GM23338 (cell line): Measurements from ENCODE around the gene BCCIP.

ENCODE experiments used
- CREB1 ChIP-seq: fragments of 250-450 bp; sonication (Bioruptor Pico); IDR thresholded peaks from 2 replicates; pipeline ENCODE4 v1.5.0; 2020; ENCODE audit warnings: low read depth, mild to moderate bottlenecking, moderate library complexity
- EZH2 ChIP-seq: fragments of 200-600 bp; sonication (generic); IDR thresholded peaks from one replicate; pipeline ENCODE4 v1.8.0; 2017; ENCODE audit warnings: antibody characterized with exemption, mild to moderate bottlenecking, low read depth; ENCODE audit not compliant: unreplicated experiment
- EZH2phosphoT487 ChIP-seq: fragments of 200-600 bp; sonication (generic); IDR thresholded peaks from one replicate; pipeline ENCODE4 v1.8.1; 2018; ENCODE audit warnings: antibody characterized with exemption; ENCODE audit not compliant: unreplicated experiment
- JUNB ChIP-seq: IDR thresholded peaks from one replicate; pipeline ENCODE4 v1.6.1; 2016; ENCODE audit warnings: antibody characterized with exemption; ENCODE audit not compliant: unreplicated experiment
- POLR2AphosphoS5 ChIP-seq: IDR thresholded peaks from 2 replicates; pipeline ENCODE4 v1.6.1; 2016; ENCODE audit warnings: antibody characterized with exemption, low read depth
- ZNF114 ChIP-seq: fragments of 250-450 bp; sonication (Bioruptor Pico); IDR thresholded peaks from 2 replicates; pipeline ENCODE4 v1.5.0; 2020; ENCODE audit warnings: mild to moderate bottlenecking, moderate library complexity
- TF ChIP-seq, protein P1 (sequence below), 2 experiments: fragments of 200-600 bp in 1 of 2; sonication (generic) in 1 of 2; conservative IDR thresholded peaks; 2 replicates each; pipeline versions ENCODE4 v1.5.1 to v1.6.1; 2016 to 2017; ENCODE audit warnings: antibody characterized with exemption in 2 of 2, low read depth in 2 of 2, mild to moderate bottlenecking in 2 of 2, moderate library complexity in 1 of 2
- TF ChIP-seq, protein P2 (sequence below): IDR thresholded peaks from one replicate; pipeline ENCODE4 v1.6.1; 2018; ENCODE audit warnings: antibody characterized with exemption; ENCODE audit not compliant: unreplicated experiment
- TF ChIP-seq, protein P3 (sequence below): IDR thresholded peaks from 2 replicates; pipeline ENCODE4 v1.6.1; 2016; ENCODE audit warnings: antibody characterized with exemption
- TF ChIP-seq, protein P4 (sequence below): fragments of 250-450 bp; sonication (Bioruptor Pico); IDR thresholded peaks from 2 replicates; pipeline ENCODE4 v1.5.0; 2020; ENCODE audit warnings: mild to moderate bottlenecking, moderate library complexity

DNA sequence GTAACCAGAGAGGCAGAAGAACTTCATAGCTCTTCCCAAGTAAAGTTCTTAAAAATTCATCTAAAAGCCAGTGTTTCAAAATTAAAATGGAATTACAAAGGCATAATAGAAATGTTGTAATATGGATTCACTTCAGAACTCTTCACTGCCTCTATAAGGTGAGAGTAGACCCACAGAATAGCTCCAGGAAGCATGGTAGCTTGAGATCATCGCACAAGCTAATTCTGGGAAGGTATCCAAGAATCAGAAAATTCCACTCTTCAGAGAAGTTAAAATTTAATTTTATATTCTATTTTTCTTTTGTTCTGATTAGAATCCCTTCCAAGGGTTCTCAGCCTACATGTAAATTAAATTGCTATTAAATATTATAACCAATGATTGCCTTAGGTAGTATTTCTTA is 59.2 kb downstream of the BCCIP start:
- TF ChIP-seq, protein P1, sequence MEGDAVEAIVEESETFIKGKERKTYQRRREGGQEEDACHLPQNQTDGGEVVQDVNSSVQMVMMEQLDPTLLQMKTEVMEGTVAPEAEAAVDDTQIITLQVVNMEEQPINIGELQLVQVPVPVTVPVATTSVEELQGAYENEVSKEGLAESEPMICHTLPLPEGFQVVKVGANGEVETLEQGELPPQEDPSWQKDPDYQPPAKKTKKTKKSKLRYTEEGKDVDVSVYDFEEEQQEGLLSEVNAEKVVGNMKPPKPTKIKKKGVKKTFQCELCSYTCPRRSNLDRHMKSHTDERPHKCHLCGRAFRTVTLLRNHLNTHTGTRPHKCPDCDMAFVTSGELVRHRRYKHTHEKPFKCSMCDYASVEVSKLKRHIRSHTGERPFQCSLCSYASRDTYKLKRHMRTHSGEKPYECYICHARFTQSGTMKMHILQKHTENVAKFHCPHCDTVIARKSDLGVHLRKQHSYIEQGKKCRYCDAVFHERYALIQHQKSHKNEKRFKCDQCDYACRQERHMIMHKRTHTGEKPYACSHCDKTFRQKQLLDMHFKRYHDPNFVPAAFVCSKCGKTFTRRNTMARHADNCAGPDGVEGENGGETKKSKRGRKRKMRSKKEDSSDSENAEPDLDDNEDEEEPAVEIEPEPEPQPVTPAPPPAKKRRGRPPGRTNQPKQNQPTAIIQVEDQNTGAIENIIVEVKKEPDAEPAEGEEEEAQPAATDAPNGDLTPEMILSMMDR (conservative IDR thresholded peaks at IDR 0.05; ENCODE audit: low read depth in 2 of 2), result no peak
- no peak for TF ChIP-seq EZH2
- TF ChIP-seq POLR2AphosphoS5, result no peak
- no peak for TF ChIP-seq ZNF114 (CRISPR knock-in tag)
- TF ChIP-seq, protein P2, sequence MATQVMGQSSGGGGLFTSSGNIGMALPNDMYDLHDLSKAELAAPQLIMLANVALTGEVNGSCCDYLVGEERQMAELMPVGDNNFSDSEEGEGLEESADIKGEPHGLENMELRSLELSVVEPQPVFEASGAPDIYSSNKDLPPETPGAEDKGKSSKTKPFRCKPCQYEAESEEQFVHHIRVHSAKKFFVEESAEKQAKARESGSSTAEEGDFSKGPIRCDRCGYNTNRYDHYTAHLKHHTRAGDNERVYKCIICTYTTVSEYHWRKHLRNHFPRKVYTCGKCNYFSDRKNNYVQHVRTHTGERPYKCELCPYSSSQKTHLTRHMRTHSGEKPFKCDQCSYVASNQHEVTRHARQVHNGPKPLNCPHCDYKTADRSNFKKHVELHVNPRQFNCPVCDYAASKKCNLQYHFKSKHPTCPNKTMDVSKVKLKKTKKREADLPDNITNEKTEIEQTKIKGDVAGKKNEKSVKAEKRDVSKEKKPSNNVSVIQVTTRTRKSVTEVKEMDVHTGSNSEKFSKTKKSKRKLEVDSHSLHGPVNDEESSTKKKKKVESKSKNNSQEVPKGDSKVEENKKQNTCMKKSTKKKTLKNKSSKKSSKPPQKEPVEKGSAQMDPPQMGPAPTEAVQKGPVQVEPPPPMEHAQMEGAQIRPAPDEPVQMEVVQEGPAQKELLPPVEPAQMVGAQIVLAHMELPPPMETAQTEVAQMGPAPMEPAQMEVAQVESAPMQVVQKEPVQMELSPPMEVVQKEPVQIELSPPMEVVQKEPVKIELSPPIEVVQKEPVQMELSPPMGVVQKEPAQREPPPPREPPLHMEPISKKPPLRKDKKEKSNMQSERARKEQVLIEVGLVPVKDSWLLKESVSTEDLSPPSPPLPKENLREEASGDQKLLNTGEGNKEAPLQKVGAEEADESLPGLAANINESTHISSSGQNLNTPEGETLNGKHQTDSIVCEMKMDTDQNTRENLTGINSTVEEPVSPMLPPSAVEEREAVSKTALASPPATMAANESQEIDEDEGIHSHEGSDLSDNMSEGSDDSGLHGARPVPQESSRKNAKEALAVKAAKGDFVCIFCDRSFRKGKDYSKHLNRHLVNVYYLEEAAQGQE, result no peak
- no peak for TF ChIP-seq CREB1 (CRISPR knock-in tag)
- TF ChIP-seq, protein P3, sequence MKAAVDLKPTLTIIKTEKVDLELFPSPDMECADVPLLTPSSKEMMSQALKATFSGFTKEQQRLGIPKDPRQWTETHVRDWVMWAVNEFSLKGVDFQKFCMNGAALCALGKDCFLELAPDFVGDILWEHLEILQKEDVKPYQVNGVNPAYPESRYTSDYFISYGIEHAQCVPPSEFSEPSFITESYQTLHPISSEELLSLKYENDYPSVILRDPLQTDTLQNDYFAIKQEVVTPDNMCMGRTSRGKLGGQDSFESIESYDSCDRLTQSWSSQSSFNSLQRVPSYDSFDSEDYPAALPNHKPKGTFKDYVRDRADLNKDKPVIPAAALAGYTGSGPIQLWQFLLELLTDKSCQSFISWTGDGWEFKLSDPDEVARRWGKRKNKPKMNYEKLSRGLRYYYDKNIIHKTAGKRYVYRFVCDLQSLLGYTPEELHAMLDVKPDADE, result no peak
- TF ChIP-seq, protein P4, sequence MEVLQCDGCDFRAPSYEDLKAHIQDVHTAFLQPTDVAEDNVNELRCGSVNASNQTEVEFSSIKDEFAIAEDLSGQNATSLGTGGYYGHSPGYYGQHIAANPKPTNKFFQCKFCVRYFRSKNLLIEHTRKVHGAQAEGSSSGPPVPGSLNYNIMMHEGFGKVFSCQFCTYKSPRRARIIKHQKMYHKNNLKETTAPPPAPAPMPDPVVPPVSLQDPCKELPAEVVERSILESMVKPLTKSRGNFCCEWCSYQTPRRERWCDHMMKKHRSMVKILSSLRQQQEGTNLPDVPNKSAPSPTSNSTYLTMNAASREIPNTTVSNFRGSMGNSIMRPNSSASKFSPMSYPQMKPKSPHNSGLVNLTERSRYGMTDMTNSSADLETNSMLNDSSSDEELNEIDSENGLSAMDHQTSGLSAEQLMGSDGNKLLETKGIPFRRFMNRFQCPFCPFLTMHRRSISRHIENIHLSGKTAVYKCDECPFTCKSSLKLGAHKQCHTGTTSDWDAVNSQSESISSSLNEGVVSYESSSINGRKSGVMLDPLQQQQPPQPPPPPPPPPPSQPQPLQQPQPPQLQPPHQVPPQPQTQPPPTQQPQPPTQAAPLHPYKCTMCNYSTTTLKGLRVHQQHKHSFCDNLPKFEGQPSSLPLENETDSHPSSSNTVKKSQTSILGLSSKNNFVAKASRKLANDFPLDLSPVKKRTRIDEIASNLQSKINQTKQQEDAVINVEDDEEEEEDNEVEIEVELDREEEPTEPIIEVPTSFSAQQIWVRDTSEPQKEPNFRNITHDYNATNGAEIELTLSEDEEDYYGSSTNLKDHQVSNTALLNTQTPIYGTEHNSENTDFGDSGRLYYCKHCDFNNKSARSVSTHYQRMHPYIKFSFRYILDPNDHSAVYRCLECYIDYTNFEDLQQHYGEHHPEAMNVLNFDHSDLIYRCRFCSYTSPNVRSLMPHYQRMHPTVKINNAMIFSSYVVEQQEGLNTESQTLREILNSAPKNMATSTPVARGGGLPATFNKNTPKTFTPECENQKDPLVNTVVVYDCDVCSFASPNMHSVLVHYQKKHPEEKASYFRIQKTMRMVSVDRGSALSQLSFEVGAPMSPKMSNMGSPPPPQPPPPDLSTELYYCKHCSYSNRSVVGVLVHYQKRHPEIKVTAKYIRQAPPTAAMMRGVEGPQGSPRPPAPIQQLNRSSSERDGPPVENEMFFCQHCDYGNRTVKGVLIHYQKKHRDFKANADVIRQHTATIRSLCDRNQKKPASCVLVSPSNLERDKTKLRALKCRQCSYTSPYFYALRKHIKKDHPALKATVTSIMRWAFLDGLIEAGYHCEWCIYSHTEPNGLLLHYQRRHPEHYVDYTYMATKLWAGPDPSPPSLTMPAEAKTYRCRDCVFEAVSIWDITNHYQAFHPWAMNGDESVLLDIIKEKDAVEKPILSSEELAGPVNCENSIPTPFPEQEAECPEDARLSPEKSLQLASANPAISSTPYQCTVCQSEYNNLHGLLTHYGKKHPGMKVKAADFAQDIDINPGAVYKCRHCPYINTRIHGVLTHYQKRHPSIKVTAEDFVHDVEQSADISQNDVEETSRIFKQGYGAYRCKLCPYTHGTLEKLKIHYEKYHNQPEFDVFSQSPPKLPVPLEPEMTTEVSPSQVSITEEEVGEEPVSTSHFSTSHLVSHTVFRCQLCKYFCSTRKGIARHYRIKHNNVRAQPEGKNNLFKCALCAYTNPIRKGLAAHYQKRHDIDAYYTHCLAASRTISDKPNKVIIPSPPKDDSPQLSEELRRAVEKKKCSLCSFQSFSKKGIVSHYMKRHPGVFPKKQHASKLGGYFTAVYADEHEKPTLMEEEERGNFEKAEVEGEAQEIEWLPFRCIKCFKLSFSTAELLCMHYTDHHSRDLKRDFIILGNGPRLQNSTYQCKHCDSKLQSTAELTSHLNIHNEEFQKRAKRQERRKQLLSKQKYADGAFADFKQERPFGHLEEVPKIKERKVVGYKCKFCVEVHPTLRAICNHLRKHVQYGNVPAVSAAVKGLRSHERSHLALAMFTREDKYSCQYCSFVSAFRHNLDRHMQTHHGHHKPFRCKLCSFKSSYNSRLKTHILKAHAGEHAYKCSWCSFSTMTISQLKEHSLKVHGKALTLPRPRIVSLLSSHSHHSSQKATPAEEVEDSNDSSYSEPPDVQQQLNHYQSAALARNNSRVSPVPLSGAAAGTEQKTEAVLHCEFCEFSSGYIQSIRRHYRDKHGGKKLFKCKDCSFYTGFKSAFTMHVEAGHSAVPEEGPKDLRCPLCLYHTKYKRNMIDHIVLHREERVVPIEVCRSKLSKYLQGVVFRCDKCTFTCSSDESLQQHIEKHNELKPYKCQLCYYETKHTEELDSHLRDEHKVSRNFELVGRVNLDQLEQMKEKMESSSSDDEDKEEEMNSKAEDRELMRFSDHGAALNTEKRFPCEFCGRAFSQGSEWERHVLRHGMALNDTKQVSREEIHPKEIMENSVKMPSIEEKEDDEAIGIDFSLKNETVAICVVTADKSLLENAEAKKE (CRISPR knock-in tag), result no peak
- TF ChIP-seq JUNB, result no peak
- TF ChIP-seq EZH2phosphoT487, result no peak
